ENCODE measurements around the gene FAM53A. TPM values are rescaled to one million over a fixed set of nuclear protein-coding genes. Genes with fewer than 3 reads are reported as not detected.
"Not testable (repeated sequence)": the region's sequence is repeated elsewhere in the genome, so short reads cannot be mapped to it uniquely, and the experiment has no call there.

Gene FAM53A
- total RNA-seq, 2 experiments from 2014 or later, result 1.4 to 1.8 TPM

DNA sequence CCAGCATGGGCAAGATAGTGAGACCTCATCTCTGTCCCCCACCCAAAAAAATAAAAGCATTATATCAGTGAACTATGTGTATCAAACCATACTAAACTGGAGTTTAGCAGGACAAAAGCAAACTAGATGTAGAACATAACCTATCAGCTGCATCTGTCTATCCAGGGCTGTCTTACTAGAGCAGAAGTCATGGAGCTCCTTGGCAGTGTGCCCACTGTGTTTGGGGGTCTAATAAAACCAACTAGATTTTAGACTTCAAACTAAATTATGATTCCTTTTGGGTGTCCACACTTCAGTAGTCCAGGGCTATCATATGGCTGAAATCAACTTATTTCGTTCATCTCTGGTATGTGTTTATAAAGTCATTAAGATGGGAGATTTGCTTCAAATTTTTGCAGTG, 19.8 kb upstream of the FAM53A start:
- Histone ChIP-seq H3K36me3 (ENCODE audit: insufficient read depth, low read length) (peaks cover 95% of the 10 kb centered on the region), H4K20me1 (ENCODE audit: insufficient read depth, low read length) (peaks cover 50% of the 10 kb centered on the region), H2AFZ (ENCODE audit: low read length) (no peak overlapping the region), H3K27ac (ENCODE audit: low read depth, low read length, poor library complexity, severe bottlenecking) (no peak overlapping the region), H3K79me2 (ENCODE audit: insufficient read depth, low read depth, low read length) (peaks cover 97% of the 10 kb centered on the region), H3K9me2 (ENCODE audit: insufficient read depth, low read length) (no peaks in the 10 kb centered on the region), H3K9me3 (ENCODE audit: low read length) (no peaks in the 10 kb centered on the region), H3K4me3 (ENCODE audit: low read depth, low read length, poor library complexity, severe bottlenecking) (no peak overlapping the region), H3K4me1 (ENCODE audit: insufficient read depth, low read length, poor library complexity, severe bottlenecking) (peaks cover 9% of the 10 kb centered on the region), H3K4me2 (ENCODE audit: low read length) (no peak overlapping the region)
- DNase-seq (ENCODE audit: low spot score), result no peak
- ChIA-PET POLR2A (no interaction called here), CTCF (ENCODE audit: unreplicated experiment) (no interaction called here)
- no TSS peak for BruUV-seq (replicated peaks)
- TF ChIP-seq, protein P1, sequence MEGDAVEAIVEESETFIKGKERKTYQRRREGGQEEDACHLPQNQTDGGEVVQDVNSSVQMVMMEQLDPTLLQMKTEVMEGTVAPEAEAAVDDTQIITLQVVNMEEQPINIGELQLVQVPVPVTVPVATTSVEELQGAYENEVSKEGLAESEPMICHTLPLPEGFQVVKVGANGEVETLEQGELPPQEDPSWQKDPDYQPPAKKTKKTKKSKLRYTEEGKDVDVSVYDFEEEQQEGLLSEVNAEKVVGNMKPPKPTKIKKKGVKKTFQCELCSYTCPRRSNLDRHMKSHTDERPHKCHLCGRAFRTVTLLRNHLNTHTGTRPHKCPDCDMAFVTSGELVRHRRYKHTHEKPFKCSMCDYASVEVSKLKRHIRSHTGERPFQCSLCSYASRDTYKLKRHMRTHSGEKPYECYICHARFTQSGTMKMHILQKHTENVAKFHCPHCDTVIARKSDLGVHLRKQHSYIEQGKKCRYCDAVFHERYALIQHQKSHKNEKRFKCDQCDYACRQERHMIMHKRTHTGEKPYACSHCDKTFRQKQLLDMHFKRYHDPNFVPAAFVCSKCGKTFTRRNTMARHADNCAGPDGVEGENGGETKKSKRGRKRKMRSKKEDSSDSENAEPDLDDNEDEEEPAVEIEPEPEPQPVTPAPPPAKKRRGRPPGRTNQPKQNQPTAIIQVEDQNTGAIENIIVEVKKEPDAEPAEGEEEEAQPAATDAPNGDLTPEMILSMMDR (conservative IDR thresholded peaks at IDR 0.05; ENCODE audit: low read length), result no peak
- no peak for TF ChIP-seq EZH2phosphoT487 (IDR thresholded peaks at IDR 0.05; ENCODE audit: borderline replicate concordance, low read depth, low read length)
- intact Hi-C loops (cut with micrococcal nuclease; ENCODE audit: unreplicated experiment), result no loop called here

DNA sequence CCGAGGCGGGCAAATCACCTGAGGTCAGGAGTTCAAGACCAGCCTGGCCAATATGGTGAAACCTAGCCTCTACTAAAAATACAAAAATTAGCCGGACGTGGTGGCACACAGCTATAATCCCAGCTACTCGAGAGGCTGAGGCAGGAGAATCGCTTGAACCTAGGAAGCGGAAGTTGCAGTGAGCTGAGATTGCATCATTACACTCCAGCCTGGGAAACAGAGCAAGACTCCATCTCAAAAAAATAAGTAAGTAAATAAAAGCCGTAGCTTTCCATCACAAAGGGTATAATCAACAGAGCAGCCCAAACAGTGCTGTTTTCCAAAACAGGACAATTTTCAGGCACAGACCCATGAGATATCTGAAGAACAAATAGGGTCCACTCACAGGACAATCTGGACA, 17.6 kb upstream of the FAM53A start:
- CTCF ChIA-PET (ENCODE audit: unreplicated experiment); H3K9me3 ChIP-seq (ENCODE audit: low read length); H3K4me3 ChIP-seq (ENCODE audit: low read depth, low read length, poor library complexity, severe bottlenecking); DNase-seq (ENCODE audit: low spot score); H3K4me1 ChIP-seq (ENCODE audit: insufficient read depth, low read length, poor library complexity, severe bottlenecking); H3K9me2 ChIP-seq (ENCODE audit: insufficient read depth, low read length); H3K27ac ChIP-seq (ENCODE audit: low read depth, low read length, poor library complexity, severe bottlenecking); H3K4me2 ChIP-seq (ENCODE audit: low read length); H2AFZ ChIP-seq (ENCODE audit: low read length); BruUV-seq (replicated peaks); intact Hi-C loops (cut with micrococcal nuclease; ENCODE audit: unreplicated experiment): not testable (repeated sequence)
- H4K20me1 ChIP-seq (ENCODE audit: insufficient read depth, low read length), result peaks cover 41% of the 10 kb centered on the region
- POLR2A ChIA-PET, result interaction anchor here (1.9 kb wide), 1 partner anchor 9 kb away, joined by 6 read pairs; no protein-coding TSS in a partner anchor
- peaks cover 77% of the 10 kb centered on the region for H3K79me2 ChIP-seq (ENCODE audit: insufficient read depth, low read depth, low read length)
- H3K36me3 ChIP-seq (ENCODE audit: insufficient read depth, low read length), result peaks cover 97% of the 10 kb centered on the region

DNA sequence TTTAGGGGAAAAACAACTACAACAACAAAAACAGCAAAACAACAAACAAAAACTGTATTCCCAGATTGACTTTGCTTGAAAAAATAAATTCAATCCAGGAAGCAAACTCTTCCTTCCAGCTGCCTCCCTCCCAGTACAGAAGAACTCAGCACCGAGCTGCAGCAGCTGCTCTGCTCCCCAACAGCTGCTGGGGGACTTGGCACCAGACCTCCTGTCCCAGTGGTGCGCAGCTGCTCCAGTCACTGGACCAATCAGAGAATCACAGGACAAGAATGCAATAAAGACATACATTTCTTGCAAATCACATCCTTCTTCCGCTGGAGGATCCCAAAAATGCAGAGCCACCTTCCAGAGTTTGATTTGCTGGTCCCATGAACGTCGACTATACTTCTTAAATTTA, 11.8 kb upstream of the FAM53A start:
- H3K4me1 ChIP-seq (ENCODE audit: insufficient read depth, low read length, poor library complexity, severe bottlenecking), result no peaks in the 10 kb centered on the region
- ChIA-PET CTCF (ENCODE audit: unreplicated experiment) (no interaction called here), POLR2A (no interaction called here)
- H3K79me2 ChIP-seq (ENCODE audit: insufficient read depth, low read depth, low read length), result peaks cover 34% of the 10 kb centered on the region
- H3K9me3 ChIP-seq (ENCODE audit: low read length), result no peaks in the 10 kb centered on the region
- peaks cover 15% of the 10 kb centered on the region for H4K20me1 ChIP-seq (ENCODE audit: insufficient read depth, low read length)
- H3K4me3 ChIP-seq (ENCODE audit: low read depth, low read length, poor library complexity, severe bottlenecking), result no peak overlapping the region
- TF ChIP-seq EZH2phosphoT487 (IDR thresholded peaks at IDR 0.05; ENCODE audit: borderline replicate concordance, low read depth, low read length), result no peak
- TF ChIP-seq, protein P1 (conservative IDR thresholded peaks at IDR 0.05; ENCODE audit: low read length), result no peak
- H3K9me2 ChIP-seq (ENCODE audit: insufficient read depth, low read length), result no peaks in the 10 kb centered on the region
- H3K36me3 ChIP-seq (ENCODE audit: insufficient read depth, low read length), result peaks cover 97% of the 10 kb centered on the region
- no peak overlapping the region for H2AFZ ChIP-seq (ENCODE audit: low read length)
- H3K4me2 ChIP-seq (ENCODE audit: low read length), result no peak overlapping the region
- no peak for DNase-seq (ENCODE audit: low spot score)
- no peak overlapping the region for H3K27ac ChIP-seq (ENCODE audit: low read depth, low read length, poor library complexity, severe bottlenecking)
- intact Hi-C loops (cut with micrococcal nuclease; ENCODE audit: unreplicated experiment), result no loop called here
- BruUV-seq (replicated peaks), result no TSS peak
